HG02852 (cell line): Measurements from ENCODE around the gene VHLL.
A peak's percentile ranks its signal among the peaks of the same experiment; 100 is the strongest.
"Not testable (repeated sequence)": the region's sequence is repeated elsewhere in the genome, so short reads cannot be mapped to it uniquely, and the experiment has no call there.

ENCODE experiments used
- ATAC-seq: cut with Tn5 transposase; IDR thresholded peaks from one replicate; pipeline ENCODE4 v1.9.1; 2021; ENCODE audit warnings: mild to moderate bottlenecking, moderate library complexity; ENCODE audit not compliant: unreplicated experiment

VHLL gene

GRCh38 chr1:156298852-156299357 lies at the start of gene VHLL:
Gene VHLL, minus strand, starts transcription at chr1:156299307. Its CDS starts 118 bp downstream, at chr1:156299189.
- no peak for ATAC-seq

DNA sequence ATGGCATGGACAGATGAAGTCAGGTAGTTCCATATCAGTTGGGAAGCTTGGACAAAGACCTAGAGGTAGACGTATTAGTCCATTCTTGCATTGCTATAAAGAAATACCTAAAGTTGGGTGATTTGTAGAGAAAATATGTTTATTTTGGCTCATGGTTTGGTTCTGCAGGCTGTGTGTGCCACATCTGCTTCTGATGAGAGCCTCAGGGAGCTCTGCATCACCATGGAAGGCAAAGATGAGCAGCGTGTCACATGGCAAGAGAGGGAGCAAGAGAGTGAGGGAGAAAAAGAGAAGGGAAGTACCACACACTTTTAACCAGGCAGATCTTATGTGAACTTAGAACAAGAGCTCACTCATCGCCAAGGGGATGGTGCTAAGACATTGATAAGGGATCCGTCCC lies 48.2 kb upstream of the VHLL start:
- ATAC-seq, result no peak

GRCh38 chr1:156346636-156347035 lies 47.5 kb upstream of the VHLL start:
- no peak for ATAC-seq

GRCh38 chr1:156346035-156346434 lies 46.9 kb upstream of the VHLL start:
- not testable (repeated sequence) for ATAC-seq

GRCh38 chr1:156344409-156344808 lies 45.3 kb upstream of the VHLL start:
- no peak for ATAC-seq

GRCh38 chr1:156342166-156342955 lies 43.3 kb upstream of the VHLL start:
- no peak for ATAC-seq

- peak; percentile 94 for ATAC-seq
Observed at GRCh38 chr1:156338180-156338976, 39.3 kb upstream of the VHLL start, which contains the start of the genes CCT3 and TSACC. Gene CCT3, minus strand, starts transcription at chr1:156338292. Its CDS starts 108 bp downstream, at chr1:156338184. Gene TSACC, plus strand, starts transcription at chr1:156338526. Its CDS starts 1,232 bp downstream, at chr1:156339758.

DNA sequence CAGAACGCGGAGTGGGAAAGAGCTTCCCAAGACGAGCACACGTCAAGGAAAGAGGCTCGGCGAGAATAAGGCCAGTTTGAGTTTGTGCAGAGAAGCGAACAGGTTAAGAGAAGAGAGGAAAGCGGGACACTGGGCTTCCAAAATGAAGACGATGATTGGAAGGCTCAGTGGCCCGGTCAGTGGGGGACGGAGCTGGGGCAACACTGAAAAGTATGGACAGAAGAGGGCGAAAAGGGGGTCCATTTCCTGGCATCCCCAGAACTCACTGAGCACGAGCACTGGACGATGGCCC lies 38.7 kb upstream of the VHLL start:
- no peak for ATAC-seq

DNA sequence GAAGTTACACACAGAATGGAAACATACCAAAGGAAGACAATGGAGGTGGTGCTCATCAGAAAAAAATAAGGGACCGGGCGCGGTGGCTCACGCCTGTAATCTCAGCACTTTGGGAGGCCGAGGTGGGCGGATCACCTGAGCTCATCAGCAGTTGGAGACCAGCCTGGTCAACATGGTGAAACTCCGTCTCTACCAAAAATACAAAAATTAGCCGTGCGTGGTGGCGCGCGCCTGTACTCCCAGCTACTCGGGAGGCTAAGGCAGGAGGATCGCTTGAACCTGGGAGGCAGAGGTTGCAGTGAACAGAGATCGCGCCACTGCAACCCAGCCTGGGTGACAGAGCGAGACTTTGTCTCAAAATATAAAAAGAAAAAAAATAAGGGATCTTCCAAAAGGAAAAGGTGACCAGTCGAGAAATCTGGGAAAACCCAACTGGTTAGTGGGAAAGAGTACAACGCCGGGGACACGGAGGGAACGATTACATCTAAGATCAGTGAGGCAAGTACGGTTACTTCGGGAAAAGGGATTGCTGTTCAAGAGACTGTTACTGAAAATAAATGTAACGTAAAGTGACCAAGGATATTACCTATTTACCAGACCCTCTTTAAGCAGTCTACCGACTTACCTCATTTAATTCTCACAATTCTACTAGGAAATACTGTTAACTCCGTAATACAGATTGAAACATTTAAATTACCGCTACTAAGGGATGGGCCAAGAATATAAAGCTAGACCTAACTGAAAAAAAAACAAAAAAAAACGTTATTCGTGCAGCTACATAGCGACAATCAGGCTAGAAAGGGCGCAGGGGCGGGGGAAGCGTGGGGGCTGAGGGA lies 38.2 kb upstream of the VHLL start:
- no peak for ATAC-seq

GRCh38 chr1:156336242-156336641 lies 37.1 kb upstream of the VHLL start:
- no peak for ATAC-seq

GRCh38 chr1:156323179-156323578 lies 24.1 kb upstream of the VHLL start:
- ATAC-seq, result not testable (repeated sequence)

DNA sequence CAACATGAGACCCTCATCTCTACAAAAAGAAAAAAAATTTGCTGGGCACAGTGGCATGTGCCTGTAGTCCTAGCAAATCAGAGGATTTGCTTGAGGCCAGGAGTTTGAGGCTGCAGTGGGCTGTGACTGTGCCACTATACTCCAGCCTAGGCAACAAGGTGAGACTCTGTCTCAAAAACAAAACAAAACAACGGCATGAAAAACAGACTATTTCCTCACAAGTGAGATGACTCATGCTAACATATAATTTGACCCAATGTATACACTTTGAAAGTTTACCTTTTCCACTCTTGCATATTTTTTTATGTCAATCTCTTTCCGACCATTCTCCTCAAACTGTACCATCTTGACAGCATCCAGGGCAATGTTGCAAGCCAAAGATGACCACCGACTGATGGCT lies 21.5 kb upstream of the VHLL start:
- ATAC-seq, result no peak

- ATAC-seq, result no peak
Observed at GRCh38 chr1:156319664-156320063, 20.6 kb upstream of the VHLL start.

- ATAC-seq, result no peak
Observed at GRCh38 chr1:156316909-156317308, 17.8 kb upstream of the VHLL start.

DNA sequence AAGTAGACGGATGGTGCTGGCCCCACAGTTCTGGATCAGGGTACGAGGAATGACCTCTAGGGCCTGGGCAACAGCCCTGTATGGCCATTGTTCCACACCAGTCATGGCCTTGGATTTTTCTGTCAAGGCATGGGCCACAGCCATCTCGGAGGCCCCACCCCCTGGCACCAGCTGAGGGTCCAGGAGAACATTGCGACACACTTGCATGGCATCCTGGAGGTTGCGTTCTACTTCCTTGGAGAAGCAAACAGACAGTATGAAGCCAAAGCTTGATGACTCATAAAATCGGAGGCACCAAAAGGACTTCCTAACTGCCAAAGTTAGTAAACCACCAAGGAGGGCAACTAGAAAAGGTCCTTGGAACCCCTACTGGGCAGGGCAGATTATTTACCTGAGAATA lies 11.9 kb upstream of the VHLL start:
- ATAC-seq, result no peak

DNA sequence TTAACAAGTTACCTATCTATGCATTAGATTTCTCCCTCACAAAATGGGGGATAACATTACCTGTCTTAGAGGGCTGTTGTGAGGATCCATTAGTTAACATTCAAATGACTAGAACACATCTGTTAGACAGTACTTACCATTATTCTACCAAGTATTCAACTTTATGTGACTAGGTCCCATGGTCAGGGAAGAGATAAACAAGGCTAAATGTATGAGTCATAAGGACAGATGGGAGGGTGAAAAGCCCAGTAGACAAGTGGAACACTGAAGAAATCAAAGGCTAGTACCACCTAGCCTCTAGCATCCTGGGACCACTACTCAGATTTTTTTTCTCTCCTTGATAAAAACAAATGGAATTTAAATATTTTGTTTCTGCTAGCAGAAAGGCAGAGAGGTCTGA lies 9.0 kb upstream of the VHLL start:
- ATAC-seq, result no peak

- no peak for ATAC-seq
Observed at GRCh38 chr1:156305215-156305614, 6.1 kb upstream of the VHLL start.

DNA sequence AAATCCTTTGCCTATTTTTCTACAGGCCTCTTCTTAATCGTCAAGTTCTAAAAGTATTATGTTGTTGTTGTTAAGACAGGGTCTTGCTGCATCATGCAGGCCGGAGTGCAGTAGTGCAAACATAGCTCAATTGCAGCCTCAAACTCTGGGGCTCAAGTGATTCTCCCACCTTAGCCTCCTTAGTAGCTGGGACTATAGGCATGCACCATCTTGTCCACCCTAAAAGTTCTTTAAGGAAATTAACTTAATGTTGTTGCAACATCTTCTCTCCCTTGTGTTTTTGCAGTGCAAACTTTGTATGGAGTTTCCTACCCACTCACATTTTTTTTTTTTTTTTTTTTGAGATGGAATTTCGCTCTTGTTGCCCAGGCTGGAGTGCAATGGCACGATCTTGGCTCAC lies 4.1 kb upstream of the VHLL start:
- ATAC-seq, result no peak

DNA sequence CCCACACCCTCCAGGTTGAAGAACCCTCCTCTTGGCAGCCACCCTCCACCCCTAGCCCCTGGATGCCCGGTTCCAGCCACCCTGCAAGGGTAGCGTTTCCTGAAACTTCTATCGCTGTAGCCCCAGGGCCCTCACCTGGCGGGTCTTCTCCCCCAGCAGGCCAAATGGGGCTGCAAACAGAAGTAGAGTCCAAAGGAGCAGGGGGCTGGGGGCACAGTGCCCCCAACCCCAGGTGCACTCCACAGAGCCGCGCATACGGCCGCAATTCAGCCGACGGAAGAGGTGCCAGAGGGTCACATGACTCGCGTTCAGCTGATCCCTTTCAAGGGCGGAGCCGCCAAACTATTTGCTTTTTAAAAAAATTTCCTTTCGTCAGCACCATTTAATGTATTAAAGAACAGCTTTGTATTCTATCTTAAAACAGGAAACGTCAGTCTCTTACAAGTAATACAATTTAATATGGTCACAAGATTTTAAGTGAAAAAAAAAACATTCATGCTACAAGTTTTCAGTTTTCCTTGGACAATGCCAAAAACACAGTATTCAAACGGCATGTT lies 3.6 kb downstream of the VHLL start, which contains the start of gene GLMP:
GLMP (minus strand) TSS at position 289 of the 557 bp plus-strand sequence; CDS start at position 255, 34 bp downstream.
- ATAC-seq, result peak; percentile 52

DNA sequence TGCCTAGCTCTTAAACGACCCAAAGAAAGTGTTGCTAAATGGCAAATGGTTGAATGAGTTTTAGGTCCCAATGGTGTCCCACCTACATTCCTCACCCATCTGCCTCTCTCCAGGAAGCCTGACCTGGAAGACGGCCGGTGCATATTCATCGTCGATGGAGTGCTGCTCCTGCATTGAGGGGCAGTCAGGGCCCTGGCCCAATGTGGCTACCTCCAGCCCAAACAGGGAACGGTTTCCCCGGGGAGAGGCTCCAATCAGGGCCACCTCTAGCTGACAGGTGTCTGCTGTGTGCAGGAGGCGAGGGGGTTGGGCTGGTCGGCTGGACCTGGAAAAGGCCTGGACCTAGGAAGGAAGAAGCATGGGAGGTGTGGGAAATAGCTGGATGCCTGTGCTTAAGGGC lies 5.2 kb downstream of the VHLL start:
- ATAC-seq, result no peak

GRCh38 chr1:156293098-156293434 lies 6.0 kb downstream of the VHLL start:
- no peak for ATAC-seq
